GM21723 (cell line): ENCODE data around the gene PSKH1.
"Not testable (repeated sequence)": the region's sequence is repeated elsewhere in the genome, so short reads cannot be mapped to it uniquely, and the experiment has no call there.

Source experiments
- ATAC-seq: cut with Tn5 transposase; IDR thresholded peaks from one replicate; pipeline ENCODE4 v1.9.1; 2021; ENCODE audit warnings: mild to moderate bottlenecking, moderate library complexity; ENCODE audit not compliant: unreplicated experiment

Gene PSKH1

DNA sequence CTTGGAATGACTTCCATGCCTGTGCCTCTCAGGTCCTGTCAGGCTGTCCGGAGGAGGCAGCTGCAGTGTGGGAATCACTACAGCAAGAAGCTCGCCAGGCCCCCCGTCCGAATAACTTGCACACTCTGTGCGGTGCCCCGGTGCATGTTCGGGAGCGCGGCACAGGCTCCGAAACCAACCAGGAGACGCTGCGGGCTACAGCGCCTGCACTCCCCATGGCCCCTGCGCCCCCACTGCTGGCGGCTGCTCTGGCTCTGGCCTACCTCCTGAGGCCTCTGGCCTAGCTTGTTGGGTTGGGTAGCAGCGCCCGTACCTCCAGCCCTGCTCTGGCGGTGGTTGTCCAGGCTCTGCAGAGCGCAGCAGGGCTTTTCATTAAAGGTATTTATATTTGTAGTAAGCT is 7.1 kb upstream of the PSKH1 start:
- ATAC-seq, result no peak

DNA sequence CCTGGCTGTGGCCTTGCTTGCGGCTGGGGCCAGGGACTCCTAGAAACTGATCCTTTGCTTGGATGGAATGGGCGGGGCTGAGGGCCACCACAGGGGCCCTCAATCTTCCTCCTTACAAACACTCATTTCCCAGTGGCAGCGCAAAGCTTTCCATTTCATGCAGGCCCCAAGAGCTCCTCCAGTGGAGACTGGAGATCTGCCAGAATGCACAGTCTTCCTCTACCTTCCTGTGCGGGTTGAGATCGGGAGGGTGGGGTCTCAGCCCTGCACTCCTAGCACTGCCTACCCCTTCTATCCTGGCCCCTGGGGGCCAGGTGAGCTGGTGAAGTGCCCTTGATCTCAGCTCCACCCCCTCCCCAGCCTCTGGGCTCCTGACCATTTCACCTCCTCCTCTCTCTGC is 6.7 kb upstream of the PSKH1 start:
- ATAC-seq, result no peak

DNA sequence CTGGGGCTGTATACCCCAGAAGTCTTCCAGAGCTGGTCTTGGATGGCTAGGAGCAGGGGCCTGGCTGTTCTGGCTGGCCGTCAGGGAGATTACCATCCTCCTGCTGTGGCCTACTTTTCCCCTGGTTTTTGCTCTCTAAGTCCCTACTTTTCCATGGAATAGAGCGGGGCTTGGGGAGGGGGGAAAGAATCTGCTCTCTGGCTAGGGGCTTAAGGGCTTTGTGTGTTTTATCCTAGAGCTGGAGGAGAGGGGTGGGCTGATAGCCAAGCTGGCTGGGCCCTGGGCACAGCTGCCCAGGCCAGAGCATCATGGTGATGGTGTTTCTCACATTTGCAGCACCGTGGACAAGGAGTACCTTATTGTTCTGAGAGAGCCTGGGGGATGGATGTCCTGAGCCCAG is 4.7 kb upstream of the PSKH1 start:
- ATAC-seq, result no peak

DNA sequence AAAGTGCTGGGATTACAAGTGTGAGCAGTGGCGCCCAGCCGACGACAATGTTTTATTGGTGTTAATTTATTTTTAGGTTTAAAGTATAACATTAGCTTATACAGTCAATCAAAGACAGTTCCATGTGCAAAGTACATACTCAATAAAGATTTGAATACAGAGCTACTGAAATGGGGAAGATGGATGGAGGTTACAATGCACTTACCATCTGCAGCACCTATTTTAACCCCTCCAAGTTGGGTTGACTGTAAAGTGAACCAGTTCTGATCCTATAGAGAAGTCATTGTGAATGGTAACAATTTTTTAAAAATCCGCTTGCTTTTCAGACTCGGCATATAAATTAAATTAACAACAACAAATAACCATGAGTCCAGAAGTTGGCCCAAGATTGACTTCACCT is 679 bp upstream of the PSKH1 start:
- no peak for ATAC-seq

DNA sequence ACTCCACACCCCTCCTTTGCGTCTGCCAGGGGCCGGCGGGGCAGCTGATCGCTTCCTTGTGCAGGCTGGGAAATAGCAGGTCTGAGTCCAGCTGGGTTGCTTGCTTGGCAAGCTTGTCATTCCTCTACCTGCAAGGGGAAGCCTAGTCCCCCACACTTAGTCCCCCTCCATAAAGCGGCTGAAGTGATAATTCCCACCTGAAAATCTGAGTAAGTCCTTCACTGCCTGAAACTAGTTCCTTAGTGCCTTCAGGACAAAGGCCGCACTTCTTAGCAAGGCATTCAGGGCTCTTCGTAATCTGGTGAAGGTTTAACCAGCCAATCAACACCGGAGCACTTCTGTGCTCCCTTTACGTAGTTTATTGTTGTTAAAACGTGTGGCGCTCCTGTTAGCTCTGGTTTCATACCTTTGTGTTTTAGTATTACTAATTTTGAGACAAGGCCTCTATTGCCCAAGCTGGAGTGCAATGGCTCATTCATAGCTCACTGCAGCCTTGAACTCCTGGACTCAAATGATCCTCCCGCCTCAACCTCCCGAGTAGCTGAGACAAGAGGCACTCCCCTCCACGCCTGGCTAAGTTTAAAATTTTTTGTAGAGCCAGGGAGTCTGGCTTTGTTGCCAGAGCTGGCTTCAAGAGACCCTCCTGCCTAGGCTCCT is 817 bp downstream of the PSKH1 start:
- peak; percentile 7 for ATAC-seq

DNA sequence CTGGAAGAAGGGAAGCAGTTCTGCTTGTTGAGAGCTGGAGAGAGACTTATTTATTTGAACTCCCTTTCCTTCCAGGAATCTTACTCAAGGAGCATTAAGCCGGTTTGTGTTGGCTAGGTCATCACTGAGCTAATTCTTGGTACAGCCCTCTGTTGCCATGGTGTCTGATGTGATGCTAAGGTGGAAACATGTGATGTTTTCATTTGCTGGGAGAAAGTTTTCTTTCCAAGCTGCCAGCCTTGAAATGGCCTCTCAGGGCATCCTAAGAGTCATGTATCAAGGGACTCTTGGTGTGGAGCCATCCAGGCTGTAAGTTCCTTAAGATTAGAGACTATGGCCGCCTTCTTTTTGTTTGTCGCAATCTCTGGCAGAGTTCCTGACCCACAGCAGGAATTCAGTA is 4.2 kb downstream of the PSKH1 start:
- ATAC-seq, result no peak

DNA sequence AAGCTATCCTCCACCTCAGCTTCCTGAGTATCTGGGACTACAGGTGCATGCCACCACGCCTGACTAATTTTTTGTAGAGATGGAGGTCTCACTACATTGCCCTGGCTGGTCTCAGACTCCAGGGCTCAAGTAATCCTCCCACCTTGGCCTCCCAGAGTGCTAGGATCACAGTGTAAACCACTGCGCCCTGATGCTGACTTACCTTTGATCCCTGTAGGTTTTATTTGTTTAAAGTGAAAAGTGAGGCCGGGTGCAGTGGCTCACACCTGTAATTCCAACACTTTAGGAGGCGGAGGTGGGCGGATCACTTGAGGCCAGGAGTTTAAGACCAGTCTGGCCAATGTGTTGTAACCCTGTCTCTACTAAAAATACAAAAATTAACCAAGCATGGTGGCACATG is 8.7 kb downstream of the PSKH1 start:
- ATAC-seq, result no peak

DNA sequence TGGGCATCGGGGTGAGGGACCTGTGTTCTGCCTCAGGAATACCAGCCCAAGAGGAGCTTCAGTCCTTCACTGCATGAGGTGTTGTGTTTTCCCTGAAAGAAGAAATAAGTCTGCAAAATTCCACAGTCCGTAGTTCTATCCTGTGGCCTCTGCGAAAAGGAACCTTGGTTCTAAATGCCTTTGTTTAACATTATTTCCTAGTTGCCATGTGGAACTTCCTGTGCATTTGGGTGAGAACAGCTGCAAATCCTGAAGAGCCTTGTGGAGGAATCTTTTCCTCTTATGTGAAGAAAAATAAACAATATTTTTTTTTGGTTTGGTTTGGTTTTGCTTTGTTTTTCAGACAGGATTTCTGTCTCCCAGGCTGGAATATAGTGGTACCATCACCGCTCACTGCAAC is 9.8 kb downstream of the PSKH1 start:
- ATAC-seq, result no peak

DNA sequence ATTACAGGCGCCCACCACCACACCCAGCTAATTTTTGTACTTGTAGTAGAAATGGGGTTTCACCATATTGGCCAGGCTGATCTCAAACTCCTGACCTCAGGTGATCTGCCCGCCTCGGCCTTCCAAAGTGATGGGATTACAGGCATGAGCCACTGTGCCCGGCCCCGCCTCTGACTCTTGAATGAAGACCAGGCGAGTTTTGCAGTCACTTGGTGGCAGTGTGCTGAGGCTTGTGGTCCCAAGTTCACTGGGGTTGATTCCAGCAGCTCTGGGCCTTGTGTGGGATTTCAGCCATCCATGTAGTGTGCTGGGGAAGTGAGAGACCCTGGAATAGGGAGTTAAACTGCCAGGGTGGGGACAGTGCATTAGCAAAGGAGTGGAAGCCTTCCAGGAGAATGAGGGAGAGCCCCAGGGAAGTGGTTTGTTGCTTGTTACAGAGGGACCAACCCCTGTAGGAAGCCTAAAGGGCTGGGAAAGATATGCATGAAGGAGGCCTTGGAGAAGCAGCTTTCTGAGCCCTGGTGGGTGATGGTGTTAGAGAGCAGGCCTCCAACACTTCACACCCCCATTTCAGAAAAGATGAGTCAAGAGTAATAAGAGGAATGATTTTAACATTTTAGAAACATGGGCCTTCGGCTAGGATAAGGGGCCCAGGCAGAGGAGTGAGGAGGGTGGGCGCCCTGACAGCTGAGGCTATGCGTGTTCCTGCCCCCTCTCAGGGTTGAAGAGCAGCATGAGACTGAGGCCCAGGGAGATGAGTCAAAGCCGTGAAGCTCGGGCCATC is 14.5 kb downstream of the PSKH1 start:
- no peak for ATAC-seq

DNA sequence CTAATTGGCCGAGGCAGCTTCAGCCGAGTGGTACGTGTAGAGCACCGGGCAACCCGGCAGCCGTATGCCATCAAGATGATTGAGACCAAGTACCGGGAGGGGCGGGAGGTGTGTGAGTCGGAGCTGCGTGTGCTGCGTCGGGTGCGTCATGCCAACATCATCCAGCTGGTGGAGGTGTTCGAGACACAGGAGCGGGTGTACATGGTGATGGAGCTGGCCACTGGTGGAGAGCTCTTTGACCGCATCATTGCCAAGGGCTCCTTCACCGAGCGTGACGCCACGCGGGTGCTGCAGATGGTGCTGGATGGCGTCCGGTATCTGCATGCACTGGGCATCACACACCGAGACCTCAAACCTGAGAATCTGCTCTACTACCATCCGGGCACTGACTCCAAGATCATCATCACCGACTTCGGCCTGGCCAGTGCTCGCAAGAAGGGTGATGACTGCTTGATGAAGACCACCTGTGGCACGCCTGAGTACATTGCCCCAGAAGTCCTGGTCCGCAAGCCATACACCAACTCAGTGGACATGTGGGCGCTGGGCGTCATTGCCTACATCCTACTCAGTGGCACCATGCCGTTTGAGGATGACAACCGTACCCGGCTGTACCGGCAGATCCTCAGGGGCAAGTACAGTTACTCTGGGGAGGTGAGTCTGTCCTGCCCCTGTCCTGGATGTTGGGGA is 16.1 kb downstream of the PSKH1 start:
- ATAC-seq, result no peak

DNA sequence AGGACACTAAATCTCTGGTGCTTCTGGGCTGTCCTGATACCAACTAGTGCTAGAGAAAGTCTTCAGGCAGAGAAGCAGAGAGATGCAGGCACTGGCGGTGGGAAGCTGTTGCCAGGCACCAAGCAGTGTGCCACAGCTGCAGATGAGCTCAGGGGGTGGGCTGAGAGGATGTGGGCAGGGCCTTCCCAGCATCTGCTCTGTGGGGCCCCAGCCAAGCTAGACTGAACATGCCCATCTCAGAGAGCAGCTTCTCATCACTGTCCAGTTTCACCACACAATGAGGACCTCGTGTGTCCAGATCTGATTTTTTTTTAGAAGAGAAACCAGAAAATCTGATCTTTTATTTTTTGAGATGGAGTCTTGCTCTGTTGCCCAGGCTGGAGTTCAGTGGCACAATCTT is 17.1 kb downstream of the PSKH1 start:
- ATAC-seq, result peak; percentile 57

DNA sequence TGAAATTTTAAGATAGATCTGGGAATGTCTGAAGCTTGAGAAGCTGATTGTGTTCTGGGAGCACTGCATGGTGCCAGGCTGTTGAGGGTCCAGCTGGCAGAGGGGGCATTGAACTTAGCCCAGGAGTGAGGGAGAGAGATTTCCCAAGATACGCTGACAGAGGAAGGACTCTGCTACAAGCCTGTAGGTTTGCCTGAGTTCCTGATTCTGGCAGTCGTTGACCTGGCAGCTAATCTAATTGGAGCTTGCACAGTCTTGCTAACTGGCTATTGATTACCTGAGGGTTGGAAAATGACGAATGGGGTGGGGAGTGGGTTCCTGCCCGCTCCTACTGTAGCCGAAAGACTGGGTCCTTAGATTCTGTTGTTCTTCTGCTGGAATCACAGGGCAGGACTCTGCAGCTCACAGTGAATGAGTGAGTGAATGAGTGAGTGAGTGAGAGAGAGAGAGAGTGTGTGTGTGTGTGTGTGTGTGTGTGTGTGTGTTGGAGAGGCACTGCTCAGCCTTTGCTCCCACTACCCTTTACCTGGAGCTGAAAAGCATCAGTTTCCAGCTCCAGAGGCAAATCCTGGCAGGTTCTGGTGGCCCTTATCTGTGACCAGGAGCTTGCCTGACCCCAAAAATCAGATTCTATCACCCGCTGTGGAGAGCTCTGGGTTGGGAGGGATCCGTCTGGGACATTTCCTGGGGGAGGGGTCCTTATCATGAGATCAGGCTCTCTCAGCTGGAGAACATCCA is 21.9 kb downstream of the PSKH1 start:
- no peak for ATAC-seq

DNA sequence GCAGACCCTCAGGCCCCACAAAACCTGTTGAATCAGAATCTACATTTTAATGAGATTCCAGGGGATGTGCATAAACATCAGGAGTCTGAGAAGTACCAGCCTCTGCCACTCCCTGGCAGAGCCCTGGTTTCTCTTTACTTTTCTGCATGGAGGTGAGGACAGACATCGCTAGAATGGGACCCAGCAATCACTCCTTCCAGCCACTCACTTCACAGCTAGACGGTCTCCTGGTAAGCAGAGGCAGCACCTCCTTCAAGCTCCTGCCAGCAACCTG is 22.4 kb downstream of the PSKH1 start:
- ATAC-seq, result not testable (repeated sequence)

DNA sequence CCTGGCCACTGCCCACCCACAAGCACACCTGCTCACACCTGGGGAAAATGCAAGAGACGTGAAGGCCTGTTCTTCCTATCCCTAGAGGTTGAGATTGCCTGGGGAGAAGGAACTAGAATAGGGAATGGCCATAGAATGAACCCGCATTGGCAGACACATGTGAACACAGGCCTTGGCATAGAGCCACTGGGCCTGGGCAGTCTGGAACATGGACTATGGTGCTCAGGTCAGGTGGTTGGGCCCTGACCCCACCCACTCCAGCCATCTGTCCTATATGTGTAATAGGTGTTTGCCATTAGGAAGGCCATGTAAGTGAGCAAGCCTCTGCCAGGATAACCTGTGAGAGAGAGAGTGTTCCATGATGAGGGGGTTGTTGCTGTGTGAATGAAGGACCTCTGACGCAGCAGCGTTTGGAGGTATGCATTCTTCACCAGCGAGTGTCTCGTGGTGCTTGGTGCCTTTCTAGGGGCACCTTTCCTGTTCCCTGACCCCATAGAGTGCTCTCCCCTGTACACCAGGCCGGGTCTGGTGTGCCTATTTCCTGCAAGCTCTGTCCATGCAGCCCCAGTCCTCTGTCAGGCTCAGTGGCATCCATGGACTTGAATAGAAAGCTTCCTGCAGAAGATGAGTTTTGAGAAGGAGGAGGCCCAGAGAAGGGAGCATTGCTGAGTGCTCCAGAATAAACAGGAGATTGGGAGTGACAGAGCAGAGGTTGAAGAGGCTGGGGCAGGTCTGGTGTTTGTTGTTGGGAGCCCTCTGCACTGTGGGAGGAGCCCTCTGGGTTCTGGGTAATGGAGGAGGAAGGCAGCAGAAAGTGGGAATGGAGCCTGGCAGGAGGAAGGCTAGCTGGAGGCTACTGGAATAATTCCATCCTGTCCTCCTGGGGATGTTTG is 23.0 kb downstream of the PSKH1 start:
- no peak for ATAC-seq

DNA sequence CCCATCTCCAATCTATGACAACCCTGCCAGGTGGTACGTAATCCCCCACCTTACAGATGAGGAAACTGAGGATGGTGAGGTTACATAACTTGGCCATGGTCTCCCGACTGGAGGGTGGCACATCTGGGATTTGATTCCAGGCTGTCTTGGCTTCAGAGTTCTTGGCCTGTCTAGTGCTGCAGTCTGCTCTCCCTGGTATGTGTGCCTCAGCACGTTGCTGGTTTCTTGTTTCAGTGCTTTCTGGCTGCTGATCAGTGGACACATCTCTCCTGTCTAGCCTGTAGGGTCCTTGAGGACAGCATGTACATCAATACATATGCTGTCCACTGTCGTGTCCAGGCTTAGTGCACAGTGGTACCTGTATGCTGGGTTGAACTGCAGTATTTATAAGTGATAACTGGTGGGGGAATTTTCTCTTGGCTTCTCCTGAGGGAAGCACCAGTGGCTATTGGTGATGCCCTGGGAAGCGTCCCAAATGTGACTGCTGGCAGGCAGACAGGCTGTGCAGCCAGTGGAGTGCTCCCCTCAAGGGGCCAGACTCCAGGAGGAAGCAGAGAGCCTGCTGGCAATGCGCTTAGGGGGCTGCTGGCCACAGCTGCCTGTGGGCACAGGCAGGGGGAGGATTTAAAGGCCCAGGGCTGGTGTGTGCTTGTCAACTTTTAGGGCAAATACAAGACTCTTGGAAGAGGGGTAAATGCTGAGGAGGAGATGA is 24.2 kb downstream of the PSKH1 start:
- no peak for ATAC-seq

DNA sequence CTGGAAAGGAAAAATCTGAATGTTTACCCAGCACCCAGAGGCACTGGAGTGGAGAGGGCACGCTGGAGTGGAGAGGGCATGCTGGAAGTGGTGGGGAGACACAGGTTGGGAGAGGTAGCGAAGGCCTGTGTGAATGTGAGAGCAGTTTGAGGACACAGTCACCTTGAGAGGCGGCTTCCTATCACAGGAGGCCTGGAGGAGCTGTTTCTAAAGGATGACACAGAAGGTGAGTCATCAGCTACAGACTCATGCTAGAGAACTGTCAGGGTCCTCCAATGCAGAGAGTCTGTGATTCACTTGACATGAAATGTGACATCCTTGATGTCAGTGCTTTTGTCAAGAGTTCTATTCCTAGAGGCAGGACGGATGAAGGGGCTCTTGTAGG is 24.8 kb downstream of the PSKH1 start:
- ATAC-seq, result no peak

DNA sequence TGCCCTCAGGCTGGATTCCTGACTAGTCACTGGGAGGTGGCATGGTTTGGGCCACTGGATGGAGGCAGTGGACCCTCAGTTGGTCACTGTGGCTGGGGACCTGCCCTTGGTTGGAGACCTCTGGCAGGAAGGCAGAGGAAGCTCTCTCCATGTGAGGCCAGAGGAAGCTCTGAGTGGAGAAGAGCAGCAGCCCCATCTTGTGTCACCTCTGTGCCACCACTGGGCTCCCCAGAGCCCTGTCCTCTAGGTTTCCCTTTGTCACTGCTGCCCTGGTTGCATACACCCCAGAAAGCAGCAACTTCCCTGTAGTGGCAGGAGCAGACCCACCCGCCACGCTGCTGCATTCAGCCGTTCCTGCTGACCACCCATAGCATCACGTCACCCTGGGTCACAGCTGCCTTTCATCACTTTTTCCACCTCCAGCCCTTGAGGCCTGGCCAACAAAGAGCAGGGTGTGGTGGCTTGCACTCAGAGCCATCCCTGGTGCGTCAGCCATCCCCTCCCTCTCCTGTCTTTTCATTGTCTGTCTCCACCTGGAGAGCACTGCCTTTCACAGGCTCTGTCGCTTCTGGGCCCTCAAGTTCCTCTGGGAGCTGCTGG is 26.7 kb downstream of the PSKH1 start:
- no peak for ATAC-seq

DNA sequence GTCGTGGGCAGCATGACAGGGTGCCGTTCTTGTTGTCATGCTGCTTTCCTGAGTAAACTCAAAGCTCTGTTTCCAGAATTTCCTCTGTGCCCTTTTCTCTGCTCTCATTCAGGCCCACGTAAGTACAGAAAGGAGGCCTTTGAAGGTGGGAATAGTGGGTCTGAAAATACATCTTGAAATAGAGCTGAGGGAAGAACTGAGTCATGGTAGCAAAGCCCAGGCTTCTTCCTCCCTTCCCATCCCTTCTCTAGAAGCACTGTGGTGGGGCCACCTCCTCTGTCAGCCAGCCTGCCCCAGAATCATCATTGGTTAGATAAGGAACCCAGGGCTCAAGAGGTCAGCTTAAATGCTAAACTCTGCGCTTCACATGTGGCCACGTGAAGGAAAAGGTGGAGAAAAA is 29.2 kb downstream of the PSKH1 start:
- no peak for ATAC-seq

DNA sequence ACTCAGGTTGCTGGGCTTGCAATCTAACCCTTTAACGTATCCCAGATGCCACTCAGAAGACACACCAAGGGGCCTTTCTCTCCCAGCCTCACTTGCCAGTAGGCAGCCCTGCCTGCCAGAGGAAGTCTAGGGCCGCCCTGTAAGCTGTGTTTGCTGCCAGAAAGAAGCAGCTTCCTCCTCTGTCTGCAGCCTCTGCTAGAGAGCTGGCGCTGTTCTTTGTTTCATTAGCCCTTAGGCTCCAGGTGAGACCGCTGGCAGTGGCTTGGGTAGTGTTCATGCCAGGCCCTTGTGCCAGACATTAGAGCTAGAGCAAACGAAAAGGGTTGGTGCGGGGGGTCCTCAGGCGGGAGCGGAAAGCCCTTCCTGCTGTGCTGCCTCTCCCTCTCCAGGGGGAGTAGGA is 29.7 kb downstream of the PSKH1 start:
- ATAC-seq, result no peak
